B cell (primary cell): ENCODE measurements around the gene NPL. TPM values are rescaled to one million over a fixed set of nuclear protein-coding genes. Genes with fewer than 3 reads are reported as not detected.

Source experiments
- ATAC-seq: fragments of 200-7000 bp; cut with Tn5 transposase; one replicate; pipeline ENCODE4 v1.10.0; 2021; ENCODE audit warnings: low read depth, mild to moderate bottlenecking, moderate number of reproducible peaks, moderate library complexity
- CTCF ChIA-PET: fragments of 350-600 bp; sonication (Branson Sonifier 250); formaldehyde crosslinking; loops from one replicate; lab custom pipeline; 2021; ENCODE audit warnings: antibody characterized with exemption, inconsistent platforms; lab: Charles Lee
- POLR2A ChIA-PET: fragments of 350-600 bp; sonication (Branson Sonifier 250); formaldehyde crosslinking; loops from one replicate; lab custom pipeline; 2021; ENCODE audit warnings: antibody characterized with exemption; lab: Charles Lee
- DNase-seq: peaks from one replicate; pipeline ENCODE4 v3.0.0; 2013
- H2AFZ ChIP-seq: 2 replicates; pipeline ENCODE4 v1.6.1; 2012; ENCODE audit warnings: mild to moderate bottlenecking, low read depth, low read length; ENCODE audit not compliant: insufficient read depth, poor library complexity, severe bottlenecking
- H3K27ac ChIP-seq, 2 donors: 1 replicate in 1 of 2; 2 replicates in 1 of 2; pipeline ENCODE4 v1.5.1; 2012 to 2013; ENCODE audit warnings: low read length in 2 of 2, mild to moderate bottlenecking in 2 of 2, moderate library complexity in 1 of 2
- H3K27me3 ChIP-seq, 4 experiments: fragments of 200-600 bp in 1 of 4; sonication (generic) in 1 of 4; replicated peaks in 1 of 4; 1 replicate in 2 of 4; 2 replicates in 2 of 4; pipeline versions ENCODE4 v1.6.1 to v1.7.0; 2013 to 2016; ENCODE audit warnings: low read length in 3 of 4, mild to moderate bottlenecking in 2 of 4, mixed read lengths in 1 of 4, moderate library complexity in 1 of 4; ENCODE audit not compliant: insufficient read depth in 4 of 4, control insufficient read depth in 3 of 4; ENCODE audit errors: control extremely low read depth in 1 of 4
- H3K36me3 ChIP-seq, 2 experiments: replicated peaks in 1 of 2; 1 replicate in 1 of 2; 2 replicates in 1 of 2; pipeline versions ENCODE4 v1.6.1 to v1.7.1; 2013; ENCODE audit warnings: low read length in 1 of 2; ENCODE audit not compliant: insufficient read depth in 2 of 2, control insufficient read depth in 1 of 2; ENCODE audit errors: control extremely low read depth in 1 of 2, extremely low read depth in 1 of 2
- H3K4me1 ChIP-seq, 2 donors: fragments of 200-600 bp in 1 of 2; sonication (generic) in 1 of 2; 1 replicate in 1 of 2; 2 replicates in 1 of 2; pipeline versions ENCODE4 v1.5.1 to v1.6.1; 2013 to 2017; ENCODE audit warnings: low read length in 2 of 2; ENCODE audit not compliant: control insufficient read depth in 2 of 2, insufficient read depth in 2 of 2
- H3K4me2 ChIP-seq: replicated peaks from 2 replicates; pipeline ENCODE3; 2012; ENCODE audit warnings: mild to moderate bottlenecking, low read depth, low read length; ENCODE audit not compliant: poor library complexity, severe bottlenecking
- H3K4me3 ChIP-seq, 5 experiments: fragments of 200-600 bp in 1 of 5; sonication (generic) in 1 of 5; 1 replicate in 3 of 5; 2 replicates in 2 of 5; pipeline versions ENCODE4 v1.5.1 to v1.7.0; 2011 to 2016; ENCODE audit warnings: low read length in 4 of 5, mild to moderate bottlenecking in 4 of 5, low read depth in 2 of 5, control low read depth in 1 of 5, moderate library complexity in 1 of 5; ENCODE audit not compliant: insufficient read depth in 1 of 5; ENCODE audit errors: control extremely low read depth in 1 of 5, extremely low read depth in 1 of 5
- H3K79me2 ChIP-seq: fragments of 200-600 bp; sonication (generic); one replicate; pipeline ENCODE4 v1.6.0; 2016; ENCODE audit warnings: low read length; ENCODE audit not compliant: control insufficient read depth, insufficient read depth
- H3K9ac ChIP-seq: fragments of 200-600 bp; sonication (generic); 2 replicates; pipeline ENCODE4 v1.6.1; 2017; ENCODE audit warnings: mild to moderate bottlenecking, low read length, moderate library complexity
- H3K9me3 ChIP-seq, 3 donors: one replicate each; pipeline versions ENCODE4 v1.6.1 to v1.7.1; 2013; ENCODE audit warnings: low read length in 2 of 3; ENCODE audit not compliant: control insufficient read depth in 2 of 3, insufficient read depth in 1 of 3; ENCODE audit errors: control extremely low read depth in 1 of 3
- H4K20me1 ChIP-seq: 2 replicates; pipeline ENCODE4 v1.6.0; 2012; ENCODE audit warnings: mild to moderate bottlenecking, low read length; ENCODE audit not compliant: insufficient read depth, control insufficient read depth, poor library complexity, severe bottlenecking
- H3K27ac Mint-ChIP-seq: one replicate; pipeline ENCODE4 v1.8.0; 2021; ENCODE audit warnings: mixed read lengths
- H3K27me3 Mint-ChIP-seq: one replicate; pipeline ENCODE4 v1.8.0; 2021; ENCODE audit warnings: mixed read lengths
- H3K4me1 Mint-ChIP-seq: one replicate; pipeline ENCODE4 v1.8.0; 2021; ENCODE audit warnings: mixed read lengths
- H3K4me3 Mint-ChIP-seq: one replicate; pipeline ENCODE4 v1.8.0; 2021; ENCODE audit warnings: mixed read lengths
- H3K9me3 Mint-ChIP-seq: one replicate; pipeline ENCODE4 v1.8.0; 2022; ENCODE audit warnings: mixed read lengths; ENCODE audit not compliant: insufficient read depth
- CTCF ChIP-seq: fragments of 200-600 bp; IDR thresholded peaks from one replicate; pipeline ENCODE4 v1.8.0; 2022; ENCODE audit warnings: antibody characterized with exemption, mild to moderate bottlenecking
- EZH2 ChIP-seq: IDR thresholded peaks from 2 replicates; pipeline ENCODE4 v1.6.1; 2012; ENCODE audit warnings: borderline replicate concordance, low read depth, mild to moderate bottlenecking, moderate library complexity, low read length; ENCODE audit not compliant: insufficient read depth, poor library complexity, severe bottlenecking
- WGBS: methylation state at CpG from one replicate; pipeline ENCODE4 v1.1.5; 2013; ENCODE audit warnings: missing lambda C conversion rate; ENCODE audit not compliant: insufficient coverage; 5-methylcytosine and 5-hydroxymethylcytosine counted together
- intact Hi-C: fragments of 100-400 bp; cut with micrococcal nuclease; formaldehyde crosslinking; loops from one replicate; pipeline ENCODE4 v1.10.0; 2022
- polyA minus RNA-seq: library from RNA; depleted of rRNA, polyadenylated mRNA; stranded (reverse); fragments of >200 nt; gene quantifications from 2 replicates; pipeline ENCODE4 v1.2.3, GENCODE V29; 2012
- polyA plus RNA-seq: library from polyadenylated mRNA; depleted of rRNA; stranded (reverse); fragments of >200 nt; gene quantifications from 2 replicates; pipeline ENCODE4 v1.2.3, GENCODE V29; 2012
- total RNA-seq, 2 donors: library from RNA; stranded (reverse); fragments of 120-200 nt in 1 of 2; gene quantifications; 1 replicate in 1 of 2; 2 replicates in 1 of 2; pipeline versions ENCODE4 v1.2.3 to v1.2.4, GENCODE V29; 2013 to 2022

Gene NPL
- total RNA-seq, result 3.4 and 5.9 TPM in 2 replicates
- total RNA-seq (2013), result 3.5 TPM
- polyA plus RNA-seq, result 2.7 and 3.4 TPM in 2 replicates
- polyA minus RNA-seq, result 0.94 and 1.6 TPM in 2 replicates

GRCh38 chr1:182789138-182790076, at the start of gene NPL:
Gene NPL (plus strand): TSS chr1:182789773. CDS start chr1:182794372, 4,599 bp downstream.
- WGBS, result under 1% methylated on average over 78 of the region's 93 CpGs
- Mint-ChIP-seq H3K4me3 (peak within 1 kb of the TSS; percentile 90), H3K27me3 (peaks cover 3% of the 10 kb centered on the region), H3K4me1 (peaks cover 16% of the 10 kb centered on the region), H3K27ac (peak within 1 kb of the TSS; percentile 87), H3K9me3 (no peaks in the 10 kb centered on the region)
- ChIA-PET CTCF (interaction anchor here (0.8 to 14.0 kb wide), 6 partner anchors 8 to 342 kb away, joined by 3 to 989 read pairs (median 7); partner anchors contain the start of genes RGS16 and RNASEL), POLR2A (interaction anchor here (0.8 kb wide), 1 partner anchor 201 kb away, joined by 3 read pairs; no protein-coding TSS in a partner anchor)
- Histone ChIP-seq H3K27me3 (peaks cover 0 to 6% (median 0%) of the 10 kb centered on the region in 4 experiments), H4K20me1 (no peaks in the 10 kb centered on the region), H3K79me2 (no peaks in the 10 kb centered on the region), H3K36me3 (no peaks in the 10 kb centered on the region), H3K4me3 (peak within 1 kb of the TSS; percentile 49 to 70 (median 63)), H3K4me1 (peaks cover 9 to 11% of the 10 kb centered on the region in 2 donors), H3K9me3 (no peaks in the 10 kb centered on the region), H2AFZ (peak within 1 kb of the TSS; percentile 99), H3K4me2 (peak within 1 kb of the TSS; percentile 90), H3K9ac (peak within 1 kb of the TSS; percentile 77), H3K27ac (peak within 1 kb of the TSS in 1 of 2 donors; percentile 63)
- DNase-seq, result peak; percentile 88
- ATAC-seq, result peak; percentile 95
- intact Hi-C loops, result loop anchor here (1.0 to 5.0 kb wide), 5 partner anchors 50 to 848 kb away; partner anchors contain the start of genes ARPC5, DHX9 and RGS16
- TF ChIP-seq EZH2 (no peak), CTCF (no peak)

- no peaks in the 10 kb centered on the region for H3K79me2 ChIP-seq
- no peaks in the 10 kb centered on the region for H3K36me3 ChIP-seq
- no peak for DNase-seq
- no peak overlapping the region for H3K4me3 ChIP-seq
- Mint-ChIP-seq H3K4me3 (no peak overlapping the region), H3K4me1 (no peaks in the 10 kb centered on the region), H3K27me3 (no peaks in the 10 kb centered on the region), H3K9me3 (peaks cover 2% of the 10 kb centered on the region), H3K27ac (no peak overlapping the region)
- ATAC-seq, result no peak
- ChIA-PET CTCF (no interaction called here), POLR2A (no interaction called here)
- no peaks in the 10 kb centered on the region for H4K20me1 ChIP-seq
- intact Hi-C loops, result no loop called here
- H3K4me1 ChIP-seq, result no peaks in the 10 kb centered on the region
- no CpG with 5 or more reads among the region's 1 CpG for WGBS
- no peaks in the 10 kb centered on the region for H3K27me3 ChIP-seq
- H3K9me3 ChIP-seq, result no peaks in the 10 kb centered on the region
- TF ChIP-seq CTCF (no peak), EZH2 (no peak)
- H3K4me2 ChIP-seq, result no peak overlapping the region
- no peak overlapping the region for H3K27ac ChIP-seq
- H2AFZ ChIP-seq, result no peak overlapping the region
- H3K9ac ChIP-seq, result no peak overlapping the region
These were observed 49.5 kb upstream of the NPL start for GRCh38 chr1:182740120-182740519.
